Choroid plexus epithelial cell (primary cell): ENCODE data around the gene OR56A5.

Experiments
- DNase-seq: peaks from one replicate; pipeline ENCODE4 v3.0.0-alpha.2; 2010; ENCODE audit warnings: low read depth
- H3K4me3 ChIP-seq: 2 replicates; pipeline ENCODE4 v1.5.1; 2011; ENCODE audit warnings: low read depth, mild to moderate bottlenecking, control low read depth, low read length, moderate library complexity
- TF ChIP-seq, protein P1 (sequence below): conservative IDR thresholded peaks from 2 replicates; pipeline ENCODE4 v1.5.1; 2011; ENCODE audit warnings: low read depth, mild to moderate bottlenecking, control low read depth, inconsistent platforms, low read length, moderate library complexity

OR56A5 gene

DNA sequence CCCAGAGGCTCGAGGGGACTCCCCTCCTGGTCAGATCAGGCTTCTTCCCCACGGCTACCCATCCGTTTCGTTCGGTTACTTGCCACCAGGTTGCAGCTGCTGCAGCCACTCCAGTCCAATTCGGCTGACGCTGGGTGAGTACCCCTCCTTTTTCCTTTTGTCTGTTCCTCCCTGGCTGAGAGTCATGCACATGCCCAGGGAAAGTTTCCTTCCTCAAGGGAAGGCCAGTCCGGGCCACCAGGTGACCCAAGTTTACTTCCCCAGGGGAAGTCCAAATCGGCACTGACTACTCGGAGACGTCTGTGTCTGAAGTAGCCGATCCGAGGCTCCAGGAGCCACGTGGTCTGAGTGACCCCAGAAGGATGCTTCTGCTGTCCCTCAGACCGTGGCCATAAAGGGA lies 39.5 kb downstream of the OR56A5 start:
- no peak for DNase-seq
- TF ChIP-seq, protein P1, sequence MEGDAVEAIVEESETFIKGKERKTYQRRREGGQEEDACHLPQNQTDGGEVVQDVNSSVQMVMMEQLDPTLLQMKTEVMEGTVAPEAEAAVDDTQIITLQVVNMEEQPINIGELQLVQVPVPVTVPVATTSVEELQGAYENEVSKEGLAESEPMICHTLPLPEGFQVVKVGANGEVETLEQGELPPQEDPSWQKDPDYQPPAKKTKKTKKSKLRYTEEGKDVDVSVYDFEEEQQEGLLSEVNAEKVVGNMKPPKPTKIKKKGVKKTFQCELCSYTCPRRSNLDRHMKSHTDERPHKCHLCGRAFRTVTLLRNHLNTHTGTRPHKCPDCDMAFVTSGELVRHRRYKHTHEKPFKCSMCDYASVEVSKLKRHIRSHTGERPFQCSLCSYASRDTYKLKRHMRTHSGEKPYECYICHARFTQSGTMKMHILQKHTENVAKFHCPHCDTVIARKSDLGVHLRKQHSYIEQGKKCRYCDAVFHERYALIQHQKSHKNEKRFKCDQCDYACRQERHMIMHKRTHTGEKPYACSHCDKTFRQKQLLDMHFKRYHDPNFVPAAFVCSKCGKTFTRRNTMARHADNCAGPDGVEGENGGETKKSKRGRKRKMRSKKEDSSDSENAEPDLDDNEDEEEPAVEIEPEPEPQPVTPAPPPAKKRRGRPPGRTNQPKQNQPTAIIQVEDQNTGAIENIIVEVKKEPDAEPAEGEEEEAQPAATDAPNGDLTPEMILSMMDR = no peak
- H3K4me3 ChIP-seq = no peak overlapping the region

DNA sequence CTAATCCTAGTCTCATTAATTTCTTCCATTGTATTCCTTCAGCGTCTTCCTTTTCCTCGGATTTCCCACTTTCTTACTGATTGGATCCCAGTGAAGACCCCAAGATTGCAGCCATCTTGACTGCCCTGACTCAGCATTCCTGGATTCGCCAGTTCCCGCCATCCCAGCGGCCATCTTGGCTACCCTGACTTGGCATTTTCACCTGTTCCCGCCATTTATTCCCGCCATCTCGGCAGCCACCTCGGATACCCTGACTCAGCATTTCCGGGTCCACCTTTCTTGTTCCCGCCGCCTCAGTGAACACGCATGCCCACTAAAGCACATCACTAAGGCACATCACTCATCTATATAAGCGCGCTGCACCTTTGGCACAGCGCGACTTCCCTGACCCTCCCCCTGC lies 40.0 kb downstream of the OR56A5 start:
- H3K4me3 ChIP-seq = no peak overlapping the region
- no peak for DNase-seq
- TF ChIP-seq, protein P1 = no peak

DNA sequence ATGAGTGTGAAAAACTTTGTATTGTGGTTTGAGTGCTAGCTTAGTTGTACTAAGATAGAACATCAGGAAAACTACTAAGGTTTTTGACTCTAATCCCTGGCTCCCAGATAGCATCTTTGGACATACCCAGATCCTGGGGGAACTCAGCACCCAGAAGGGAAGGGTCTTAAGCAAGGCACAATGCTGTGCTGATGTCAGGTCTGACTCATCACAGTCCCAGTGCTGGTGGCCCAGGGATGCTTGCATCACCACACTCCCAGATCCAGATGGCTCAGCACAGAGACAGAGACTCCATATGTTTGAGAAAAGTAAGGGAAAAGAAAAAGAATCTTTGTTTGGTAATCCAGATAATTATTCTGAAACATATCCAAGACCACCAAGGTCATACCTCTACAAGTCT lies 44.5 kb downstream of the OR56A5 start:
- TF ChIP-seq, protein P1 = no peak
- no peak for DNase-seq
- no peak overlapping the region for H3K4me3 ChIP-seq

DNA sequence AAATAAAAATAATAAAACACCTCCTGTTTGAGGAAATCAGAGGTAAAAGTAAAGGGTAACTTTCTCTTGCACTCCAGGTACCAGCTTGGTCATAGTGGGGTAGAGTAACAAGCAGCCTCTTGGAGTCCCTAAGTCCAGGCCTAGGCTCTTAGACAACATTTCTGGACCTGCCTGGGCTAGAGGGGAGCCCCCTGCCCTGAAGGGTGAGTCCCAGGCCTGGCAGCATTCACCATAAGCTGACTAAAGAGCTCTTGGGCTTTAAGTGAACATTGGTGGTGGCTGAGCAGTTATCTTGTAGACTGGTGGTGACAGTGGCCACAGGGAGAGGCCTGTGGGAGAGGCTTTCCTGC lies 44.9 kb downstream of the OR56A5 start:
- no peak overlapping the region for H3K4me3 ChIP-seq
- no peak for DNase-seq
- TF ChIP-seq, protein P1 = no peak

DNA sequence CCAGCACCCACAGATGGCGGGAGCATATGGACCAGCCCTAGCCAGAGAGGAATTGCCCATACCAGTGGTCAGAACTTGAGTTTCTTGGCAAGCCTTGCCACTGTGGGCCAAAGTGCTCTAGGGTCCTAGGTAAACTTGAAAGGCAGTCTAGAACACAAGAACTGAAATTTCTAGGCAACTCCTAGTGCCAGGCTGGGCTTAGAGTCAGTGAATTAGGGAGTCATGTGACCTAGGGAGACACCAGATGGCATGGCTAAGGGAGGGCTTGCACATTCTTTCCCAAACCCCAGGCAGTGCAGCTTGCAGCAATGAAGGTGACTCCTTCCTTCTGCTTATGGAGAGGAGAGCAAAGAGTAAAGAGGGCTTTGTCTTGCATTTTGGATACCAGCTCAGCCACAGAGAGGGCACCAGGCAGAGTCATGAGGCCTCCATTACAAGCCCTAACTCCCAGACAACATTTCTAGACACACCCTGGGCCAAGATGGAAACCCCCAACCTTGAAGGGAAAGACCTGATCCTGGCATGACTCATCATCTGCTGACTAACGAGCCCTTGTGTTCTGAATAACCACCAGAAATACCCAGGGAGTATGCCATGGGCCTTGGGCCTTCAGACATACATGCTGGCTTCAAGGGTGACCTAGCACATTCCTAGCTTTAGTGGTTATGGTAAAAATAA lies 45.4 kb downstream of the OR56A5 start:
- DNase-seq = peak; percentile 2
- TF ChIP-seq, protein P1 = no peak
- no peak overlapping the region for H3K4me3 ChIP-seq
